GM08714 (cell line): Measurements from ENCODE around the gene C17orf67.

Experiments used
- H3K4me3 ChIP-seq: fragments of 200-500 bp; sonication (Bioruptor generic); 2 replicates; pipeline ENCODE4 v1.5.1; 2014; ENCODE audit warnings: mild to moderate bottlenecking, low read length, inconsistent platforms
- ZNF274 ChIP-seq: IDR thresholded peaks from 2 replicates; pipeline ENCODE4 v1.6.1; 2012; ENCODE audit warnings: mild to moderate bottlenecking, low read depth, low read length

The C17orf67 gene

GRCh38 chr17:56756536-56756935 is 77.2 kb downstream of the C17orf67 start:
- TF ChIP-seq ZNF274: no peak
- H3K4me3 ChIP-seq: no peak overlapping the region

GRCh38 chr17:56755310-56755709 is 78.4 kb downstream of the C17orf67 start:
- no peak for TF ChIP-seq ZNF274
- no peak overlapping the region for H3K4me3 ChIP-seq

- no peak overlapping the region for H3K4me3 ChIP-seq
Measured at GRCh38 chr17:56754523-56755208, 79.1 kb downstream of the C17orf67 start.

GRCh38 chr17:56752263-56752836 is 81.4 kb downstream of the C17orf67 start:
- H3K4me3 ChIP-seq: no peak overlapping the region
- TF ChIP-seq ZNF274: no peak

More at GRCh38 chr17:56754523-56755208, 79.1 kb downstream of the C17orf67 start:
- TF ChIP-seq ZNF274: no peak

- TF ChIP-seq ZNF274: no peak
- no peak overlapping the region for H3K4me3 ChIP-seq
Measured at GRCh38 chr17:56751145-56751738, 82.5 kb downstream of the C17orf67 start.

GRCh38 chr17:56744721-56745120 is 89.0 kb downstream of the C17orf67 start:
- H3K4me3 ChIP-seq: no peak overlapping the region
- no peak for TF ChIP-seq ZNF274

GRCh38 chr17:56742601-56743000 is 91.1 kb downstream of the C17orf67 start:
- no peak overlapping the region for H3K4me3 ChIP-seq
- no peak for TF ChIP-seq ZNF274
